ENCODE measurements around the gene DEFB129.
"Not testable (repeated sequence)": the region's sequence is repeated elsewhere in the genome, so short reads cannot be mapped to it uniquely, and the experiment has no call there.

Gene DEFB129

GRCh38 chr20:226958-227357, at the start of gene DEFB129:
Gene DEFB129 (plus strand): TSS chr20:227258. CDS start chr20:227289, 31 bp downstream.
- no peak for DNase-seq

- no peak for DNase-seq
Observed at GRCh38 chr20:184288-184687, 42.8 kb upstream of the DEFB129 start.

GRCh38 chr20:187733-188132, 39.3 kb upstream of the DEFB129 start:
- DNase-seq: no peak

GRCh38 chr20:189611-190010, 37.4 kb upstream of the DEFB129 start, which contains the start of gene DEFB128:
Gene DEFB128 (minus strand): TSS chr20:189711. CDS start chr20:189623, 88 bp downstream.
- no peak for DNase-seq

GRCh38 chr20:198225-198624, 28.8 kb upstream of the DEFB129 start:
- no peak for DNase-seq

GRCh38 chr20:199996-200395, 27.1 kb upstream of the DEFB129 start:
- DNase-seq: no peak

- DNase-seq: not testable (repeated sequence)
Observed at GRCh38 chr20:203630-204029, 23.4 kb upstream of the DEFB129 start.

GRCh38 chr20:208942-209566, 18.0 kb upstream of the DEFB129 start:
- DNase-seq: peak; percentile 87 to 91

GRCh38 chr20:210809-211502, 16.1 kb upstream of the DEFB129 start:
- DNase-seq: no peak

GRCh38 chr20:214383-214782, 12.7 kb upstream of the DEFB129 start:
- no peak for DNase-seq

- no peak for DNase-seq
Observed at GRCh38 chr20:215796-216195, 11.3 kb upstream of the DEFB129 start.

GRCh38 chr20:217266-217665, 9.8 kb upstream of the DEFB129 start:
- no peak for DNase-seq

GRCh38 chr20:219290-220115, 7.6 kb upstream of the DEFB129 start:
- DNase-seq: peak; percentile 48 to 73

- DNase-seq: no peak
Observed at GRCh38 chr20:221258-221830, 5.7 kb upstream of the DEFB129 start.

- not testable (repeated sequence) for DNase-seq
Observed at GRCh38 chr20:225879-226278, 1.2 kb upstream of the DEFB129 start.

GRCh38 chr20:227439-228105, 514 bp downstream of the DEFB129 start:
- peak; percentile 66 to 69 for DNase-seq

- no peak for DNase-seq
Observed at GRCh38 chr20:235891-236290, 8.8 kb downstream of the DEFB129 start.

GRCh38 chr20:237489-237888, 10.4 kb downstream of the DEFB129 start:
- peak; percentile 28 to 46 for DNase-seq

- DNase-seq: peak in 1 of 2 experiments; percentile 9
Observed at GRCh38 chr20:237929-238328, 10.9 kb downstream of the DEFB129 start.

GRCh38 chr20:242905-243304, 15.8 kb downstream of the DEFB129 start:
- DNase-seq: no peak

GRCh38 chr20:251354-251753, 24.3 kb downstream of the DEFB129 start:
- DNase-seq: peak in 1 of 2 experiments; percentile 8

GRCh38 chr20:252801-253200, 25.7 kb downstream of the DEFB129 start:
- no peak for DNase-seq

GRCh38 chr20:253447-253846, 26.4 kb downstream of the DEFB129 start:
- not testable (repeated sequence) for DNase-seq
